HL-60 (cell line): ENCODE data around the gene TMEM150A.

ENCODE experiments used
- DNase-seq, 2 experiments: peaks; one replicate each; pipeline ENCODE4 v3.0.0-alpha.2; 2010 to 2020; ENCODE audit warnings: low read depth in 1 of 2, low spot score in 1 of 2
- H3K27ac ChIP-seq: fragments of 250-450 bp; sonication (Bioruptor Pico); replicated peaks from 2 replicates; pipeline ENCODE4 v1.5.1; 2020; ENCODE audit warnings: mild to moderate bottlenecking, moderate library complexity
- H3K27me3 ChIP-seq: fragments of 250-450 bp; sonication (Bioruptor Pico); 2 replicates; pipeline ENCODE4 v1.5.1; 2021; ENCODE audit warnings: mild to moderate bottlenecking, moderate library complexity; ENCODE audit not compliant: insufficient read depth, poor library complexity, severe bottlenecking
- H3K4me3 ChIP-seq: replicated peaks from 2 replicates; pipeline ENCODE4 v1.5.1; 2011; ENCODE audit warnings: mild to moderate bottlenecking, control low read depth, low read length; ENCODE audit not compliant: insufficient read depth
- GABPA ChIP-seq: IDR thresholded peaks from 2 replicates; pipeline ENCODE4 v1.6.1; 2012; ENCODE audit warnings: low read depth
- POLR2AphosphoS5 ChIP-seq: IDR thresholded peaks from 2 replicates; pipeline ENCODE4 v1.6.1; 2012; ENCODE audit warnings: low read depth
- SPI1 ChIP-seq: IDR thresholded peaks from 2 replicates; pipeline ENCODE4 v1.6.1; 2012; ENCODE audit warnings: low read depth, mild to moderate bottlenecking, borderline replicate concordance
- long read RNA-seq: library from polyadenylated mRNA; unstranded; transcript quantifications from one replicate; pipeline ENCODE4 v2.0.0, GENCODE V29; 2020
- TF ChIP-seq, protein P1 (sequence below): IDR thresholded peaks from one replicate; pipeline ENCODE4 v1.5.1; 2011; ENCODE audit warnings: low read length, control low read depth, inconsistent platforms; ENCODE audit not compliant: insufficient read depth
- TF ChIP-seq, protein P2 (sequence below): IDR thresholded peaks from 2 replicates; pipeline ENCODE4 v1.6.1; 2012; ENCODE audit warnings: low read depth; ENCODE audit not compliant: insufficient replicate concordance

TMEM150A gene, protein sequence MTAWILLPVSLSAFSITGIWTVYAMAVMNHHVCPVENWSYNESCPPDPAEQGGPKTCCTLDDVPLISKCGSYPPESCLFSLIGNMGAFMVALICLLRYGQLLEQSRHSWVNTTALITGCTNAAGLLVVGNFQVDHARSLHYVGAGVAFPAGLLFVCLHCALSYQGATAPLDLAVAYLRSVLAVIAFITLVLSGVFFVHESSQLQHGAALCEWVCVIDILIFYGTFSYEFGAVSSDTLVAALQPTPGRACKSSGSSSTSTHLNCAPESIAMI
- long read RNA-seq, transcript TMEM150A-202 (8 exons, 1,518 nt): major isoform, 5 of 12 reads
- long read RNA-seq, partial matches to known transcripts: 0 of 12 reads
- long read RNA-seq, other reads (novel, unspliced or antisense): 4 of 12 reads

DNA sequence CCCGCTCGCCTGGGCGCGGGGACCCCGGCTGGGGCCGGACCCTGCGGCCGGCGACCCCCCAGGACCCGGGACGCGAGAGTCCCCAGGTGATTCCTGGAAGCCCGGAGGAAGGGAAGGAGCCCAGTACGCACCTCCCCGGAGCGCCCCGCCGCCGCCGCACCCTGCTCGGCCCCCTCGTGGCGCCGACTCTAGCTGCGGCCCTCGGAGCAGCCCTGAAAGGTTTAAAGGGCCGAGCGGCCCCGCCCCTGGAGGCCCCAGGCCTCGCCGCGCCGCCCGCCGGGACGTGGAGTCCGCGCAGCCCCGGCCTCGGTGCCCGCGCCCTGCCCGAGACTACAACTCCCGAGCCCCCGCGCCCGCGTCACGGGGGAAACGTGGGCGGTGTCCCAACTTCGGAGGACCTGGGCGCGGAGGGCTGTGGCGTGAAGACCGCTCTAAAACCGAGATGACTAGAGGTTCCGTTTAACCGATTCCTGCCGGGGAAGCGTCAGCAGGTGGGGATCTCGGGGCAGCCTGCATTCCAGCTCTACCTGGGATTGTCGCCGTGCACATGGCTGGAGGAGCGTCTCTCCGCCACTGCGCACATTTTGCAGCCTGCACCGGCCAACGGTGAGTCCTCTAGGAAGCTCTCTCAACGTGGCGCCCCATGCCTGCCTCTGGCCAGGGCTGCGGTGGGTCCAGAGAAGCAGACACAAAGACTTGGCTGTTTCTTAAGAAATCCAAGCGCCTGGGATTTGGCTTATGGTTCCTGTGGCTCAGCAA, at the start of gene TMEM150A:
Gene TMEM150A, minus strand, starts transcription at position 223 of the 759 bp plus-strand sequence. CDS start 750 bp downstream, outside the sequence.
- peak within 1 kb of the TSS; percentile 49 for H3K27ac ChIP-seq
- DNase-seq: peak; percentile 74 to 87

DNA sequence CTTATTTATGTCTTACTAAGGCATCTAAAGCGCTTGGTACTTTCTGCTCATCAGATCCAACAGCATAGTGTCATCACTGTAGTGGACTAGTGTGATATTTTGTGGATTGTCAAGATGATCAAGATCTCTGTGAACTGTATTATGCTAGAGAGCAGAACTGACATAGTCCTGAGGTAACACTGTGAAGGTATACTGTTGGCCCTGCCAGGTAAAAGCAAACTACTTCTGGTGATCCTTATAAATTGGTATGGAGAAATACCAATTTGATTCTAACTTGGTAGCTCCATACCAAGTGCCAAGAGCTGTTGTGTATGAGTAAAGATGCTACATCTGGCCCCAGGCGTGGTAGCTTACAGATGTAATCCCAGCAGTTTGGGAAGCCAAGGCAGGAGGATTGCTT, 49.6 kb upstream of the TMEM150A start:
- no peak for DNase-seq
- no peak for TF ChIP-seq POLR2AphosphoS5
- TF ChIP-seq, protein P1, sequence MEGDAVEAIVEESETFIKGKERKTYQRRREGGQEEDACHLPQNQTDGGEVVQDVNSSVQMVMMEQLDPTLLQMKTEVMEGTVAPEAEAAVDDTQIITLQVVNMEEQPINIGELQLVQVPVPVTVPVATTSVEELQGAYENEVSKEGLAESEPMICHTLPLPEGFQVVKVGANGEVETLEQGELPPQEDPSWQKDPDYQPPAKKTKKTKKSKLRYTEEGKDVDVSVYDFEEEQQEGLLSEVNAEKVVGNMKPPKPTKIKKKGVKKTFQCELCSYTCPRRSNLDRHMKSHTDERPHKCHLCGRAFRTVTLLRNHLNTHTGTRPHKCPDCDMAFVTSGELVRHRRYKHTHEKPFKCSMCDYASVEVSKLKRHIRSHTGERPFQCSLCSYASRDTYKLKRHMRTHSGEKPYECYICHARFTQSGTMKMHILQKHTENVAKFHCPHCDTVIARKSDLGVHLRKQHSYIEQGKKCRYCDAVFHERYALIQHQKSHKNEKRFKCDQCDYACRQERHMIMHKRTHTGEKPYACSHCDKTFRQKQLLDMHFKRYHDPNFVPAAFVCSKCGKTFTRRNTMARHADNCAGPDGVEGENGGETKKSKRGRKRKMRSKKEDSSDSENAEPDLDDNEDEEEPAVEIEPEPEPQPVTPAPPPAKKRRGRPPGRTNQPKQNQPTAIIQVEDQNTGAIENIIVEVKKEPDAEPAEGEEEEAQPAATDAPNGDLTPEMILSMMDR: no peak
- no peak for TF ChIP-seq SPI1
- no peak for TF ChIP-seq GABPA
- TF ChIP-seq, protein P2, sequence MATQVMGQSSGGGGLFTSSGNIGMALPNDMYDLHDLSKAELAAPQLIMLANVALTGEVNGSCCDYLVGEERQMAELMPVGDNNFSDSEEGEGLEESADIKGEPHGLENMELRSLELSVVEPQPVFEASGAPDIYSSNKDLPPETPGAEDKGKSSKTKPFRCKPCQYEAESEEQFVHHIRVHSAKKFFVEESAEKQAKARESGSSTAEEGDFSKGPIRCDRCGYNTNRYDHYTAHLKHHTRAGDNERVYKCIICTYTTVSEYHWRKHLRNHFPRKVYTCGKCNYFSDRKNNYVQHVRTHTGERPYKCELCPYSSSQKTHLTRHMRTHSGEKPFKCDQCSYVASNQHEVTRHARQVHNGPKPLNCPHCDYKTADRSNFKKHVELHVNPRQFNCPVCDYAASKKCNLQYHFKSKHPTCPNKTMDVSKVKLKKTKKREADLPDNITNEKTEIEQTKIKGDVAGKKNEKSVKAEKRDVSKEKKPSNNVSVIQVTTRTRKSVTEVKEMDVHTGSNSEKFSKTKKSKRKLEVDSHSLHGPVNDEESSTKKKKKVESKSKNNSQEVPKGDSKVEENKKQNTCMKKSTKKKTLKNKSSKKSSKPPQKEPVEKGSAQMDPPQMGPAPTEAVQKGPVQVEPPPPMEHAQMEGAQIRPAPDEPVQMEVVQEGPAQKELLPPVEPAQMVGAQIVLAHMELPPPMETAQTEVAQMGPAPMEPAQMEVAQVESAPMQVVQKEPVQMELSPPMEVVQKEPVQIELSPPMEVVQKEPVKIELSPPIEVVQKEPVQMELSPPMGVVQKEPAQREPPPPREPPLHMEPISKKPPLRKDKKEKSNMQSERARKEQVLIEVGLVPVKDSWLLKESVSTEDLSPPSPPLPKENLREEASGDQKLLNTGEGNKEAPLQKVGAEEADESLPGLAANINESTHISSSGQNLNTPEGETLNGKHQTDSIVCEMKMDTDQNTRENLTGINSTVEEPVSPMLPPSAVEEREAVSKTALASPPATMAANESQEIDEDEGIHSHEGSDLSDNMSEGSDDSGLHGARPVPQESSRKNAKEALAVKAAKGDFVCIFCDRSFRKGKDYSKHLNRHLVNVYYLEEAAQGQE: no peak
- no peaks in the 10 kb centered on the region for H3K27me3 ChIP-seq
- H3K4me3 ChIP-seq: no peak overlapping the region
- H3K27ac ChIP-seq: no peak overlapping the region

More for the DNA sequence above, at the start of gene TMEM150A:
- no peak for TF ChIP-seq SPI1
- peak; percentile 35; the same call in 1 of the 2 replicates for TF ChIP-seq POLR2AphosphoS5
- no peaks in the 10 kb centered on the region for H3K27me3 ChIP-seq
- peak within 1 kb of the TSS; percentile 66 for H3K4me3 ChIP-seq

DNA sequence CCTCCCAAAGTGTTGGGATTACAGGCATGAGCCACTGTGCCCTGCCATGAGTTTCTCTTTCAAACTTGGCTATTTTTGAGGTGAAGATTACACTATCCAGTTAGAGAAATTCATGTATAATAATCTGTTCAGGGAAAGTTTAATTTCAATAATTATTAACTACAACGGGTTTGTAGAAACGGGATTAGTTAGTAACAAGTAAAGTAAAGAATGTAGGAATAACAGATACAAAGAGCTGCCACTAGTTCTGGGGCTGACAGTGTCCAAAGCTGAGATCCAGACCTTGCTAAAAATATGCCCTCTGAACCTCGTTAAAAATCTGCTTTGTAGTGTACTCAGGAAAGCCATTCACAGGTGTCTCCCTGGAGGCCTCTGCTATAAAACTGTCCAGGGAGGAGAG, 48.6 kb upstream of the TMEM150A start:
- no peak for DNase-seq
- Histone ChIP-seq H3K27ac (no peak overlapping the region), H3K4me3 (no peak overlapping the region), H3K27me3 (no peaks in the 10 kb centered on the region)
- TF ChIP-seq, protein P2: no peak
- TF ChIP-seq POLR2AphosphoS5: no peak
- TF ChIP-seq, protein P1: no peak
- no peak for TF ChIP-seq GABPA
- no peak for TF ChIP-seq SPI1

DNA sequence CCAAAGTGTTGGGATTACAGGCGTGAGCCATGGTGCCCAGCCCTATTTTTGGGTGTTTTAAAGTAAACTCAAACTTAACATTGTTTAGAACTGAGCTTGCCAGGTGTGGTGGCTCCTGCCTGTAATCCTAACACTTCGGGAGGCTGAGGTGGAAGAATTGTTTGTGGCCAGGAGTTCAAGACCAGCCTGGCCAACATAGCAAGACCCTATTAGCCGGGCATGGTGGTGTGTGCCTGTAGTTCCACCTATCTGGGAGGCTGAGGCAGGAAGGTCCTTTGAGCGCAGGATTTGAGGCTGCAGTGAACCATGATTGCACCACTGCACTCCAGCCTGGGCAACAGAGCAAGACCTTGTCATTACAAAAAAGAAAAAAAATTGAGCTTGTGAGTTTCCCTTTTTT, 48.0 kb upstream of the TMEM150A start:
- TF ChIP-seq, protein P2: no peak
- TF ChIP-seq SPI1 (no peak), POLR2AphosphoS5 (0 out of 2 replicates have a peak, but pooled peaks have one; percentile 32), GABPA (no peak)
- TF ChIP-seq, protein P1: no peak
- no peak for DNase-seq
- no peak overlapping the region for H3K27ac ChIP-seq

More for the DNA sequence above, 48.0 kb upstream of the TMEM150A start:
- Histone ChIP-seq H3K4me3 (no peak overlapping the region), H3K27me3 (no peaks in the 10 kb centered on the region)
